HEK293T (cell line): ENCODE data around the gene AKT2.

Source experiments
- CTCF ChIA-PET: fragments of 350-600 bp; formaldehyde crosslinking; extraction: SDS; loops from one replicate; lab custom pipeline; 2021; ENCODE audit warnings: antibody characterized with exemption, inconsistent platforms; lab: Yijun Ruan, JAX
- POLR2A ChIA-PET: fragments of 350-600 bp; formaldehyde crosslinking; extraction: SDS; loops from one replicate; lab custom pipeline; 2020; ENCODE audit warnings: antibody characterized with exemption, inconsistent platforms; lab: Yijun Ruan, JAX
- DNase-seq: peaks from one replicate; pipeline ENCODE4 v3.0.0; 2012; ENCODE audit warnings: mixed read lengths; ENCODE audit errors: extremely low spot score
- ARNT ChIP-seq: fragments of 450-650 bp; IDR thresholded peaks from 2 replicates; pipeline ENCODE4 v1.6.1; 2017; ENCODE audit warnings: mild to moderate bottlenecking
- BHLHE40 ChIP-seq: fragments of 450-650 bp; IDR thresholded peaks from 2 replicates; pipeline ENCODE4 v1.6.1; 2016; ENCODE audit warnings: mild to moderate bottlenecking, moderate library complexity, borderline replicate concordance
- CTBP1 ChIP-seq: fragments of 450-650 bp; IDR thresholded peaks from 2 replicates; pipeline ENCODE4 v1.6.1; 2016; ENCODE audit warnings: borderline replicate concordance
- ELF4 ChIP-seq: fragments of 450-650 bp; IDR thresholded peaks from 2 replicates; pipeline ENCODE4 v1.6.1; 2017; ENCODE audit warnings: antibody characterized with exemption
- FOXA1 ChIP-seq: fragments of 450-650 bp; IDR thresholded peaks from 2 replicates; pipeline ENCODE4 v1.6.1; 2016; ENCODE audit warnings: mild to moderate bottlenecking
- FOXK2 ChIP-seq: fragments of 450-650 bp; IDR thresholded peaks from 2 replicates; pipeline ENCODE4 v1.6.1; 2016; ENCODE audit warnings: mild to moderate bottlenecking
- FOXM1 ChIP-seq: fragments of 450-650 bp; IDR thresholded peaks from 2 replicates; pipeline ENCODE4 v1.6.1; 2017; ENCODE audit warnings: mild to moderate bottlenecking, borderline replicate concordance
- HDGF ChIP-seq: fragments of 450-650 bp; IDR thresholded peaks from 2 replicates; pipeline ENCODE4 v1.6.1; 2017; ENCODE audit warnings: antibody characterized with exemption, borderline replicate concordance
- L3MBTL2 ChIP-seq: fragments of 450-650 bp; conservative IDR thresholded peaks from 2 replicates; pipeline ENCODE4 v1.6.1; 2016; ENCODE audit warnings: mild to moderate bottlenecking
- LEF1 ChIP-seq: fragments of 450-650 bp; IDR thresholded peaks from 2 replicates; pipeline ENCODE4 v1.6.1; 2017; ENCODE audit warnings: mild to moderate bottlenecking, borderline replicate concordance
- NFRKB ChIP-seq: fragments of 450-650 bp; IDR thresholded peaks from 2 replicates; pipeline ENCODE4 v1.6.1; 2016; ENCODE audit warnings: mild to moderate bottlenecking, moderate library complexity
- SP1 ChIP-seq: fragments of 450-650 bp; IDR thresholded peaks from 2 replicates; pipeline ENCODE4 v1.6.1; 2017
- SUZ12 ChIP-seq: fragments of 450-650 bp; IDR thresholded peaks from 2 replicates; pipeline ENCODE4 v1.6.1; 2016; ENCODE audit warnings: mild to moderate bottlenecking
- TARDBP ChIP-seq: fragments of 450-650 bp; IDR thresholded peaks from 2 replicates; pipeline ENCODE4 v1.6.1; 2016
- ZNF384 ChIP-seq: fragments of 450-650 bp; IDR thresholded peaks from 2 replicates; pipeline ENCODE4 v1.6.1; 2016
- TF ChIP-seq, protein P1 (sequence below): fragments of 450-650 bp; IDR thresholded peaks from 2 replicates; pipeline ENCODE4 v1.6.1; 2016

AKT2 gene

DNA sequence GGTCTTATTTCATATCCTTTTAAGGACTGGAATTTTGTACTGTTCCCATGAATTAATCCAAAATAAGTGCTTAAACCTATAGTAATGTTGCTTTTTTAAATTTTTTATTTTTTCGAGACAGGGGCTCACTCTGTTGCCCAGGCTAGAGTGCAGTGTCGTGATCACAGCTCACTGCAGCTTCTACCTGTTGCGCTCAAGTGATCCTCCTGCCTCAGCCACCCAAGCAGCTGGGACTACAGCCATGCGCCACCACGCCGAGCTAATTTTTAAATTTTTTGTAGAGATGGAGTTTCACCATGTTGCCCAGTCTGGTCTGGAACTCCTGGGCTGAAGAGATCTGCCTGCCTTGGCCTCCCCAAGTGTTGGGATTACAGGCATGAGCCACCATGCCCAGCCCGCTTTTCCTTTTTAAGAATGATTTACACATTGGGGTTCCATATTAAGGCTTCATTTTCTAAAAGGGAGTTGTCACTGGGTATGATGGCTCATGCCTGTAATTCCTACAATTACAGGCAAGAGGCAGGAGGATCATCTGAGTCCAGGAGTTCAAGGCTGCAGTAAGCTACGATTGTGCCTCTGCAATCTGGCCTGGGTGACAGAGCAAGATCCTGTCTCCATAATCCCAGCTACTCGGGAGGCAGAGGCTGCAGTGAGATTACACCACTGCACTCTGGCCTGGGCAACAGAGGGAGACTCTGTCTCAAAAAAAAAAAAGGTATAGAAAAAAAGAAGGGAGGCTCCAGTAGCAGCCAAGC, 28.3 kb upstream of the AKT2 start:
- ChIA-PET POLR2A (no interaction called here), CTCF (no interaction called here)
- TF ChIP-seq TARDBP (no peak), FOXK2 (no peak), SP1 (no peak), HDGF (no peak), FOXA1 (no peak), LEF1 (no peak), SUZ12 (no peak), CTBP1 (no peak), ZNF384 (no peak), NFRKB (no peak), FOXM1 (no peak), L3MBTL2 (no peak), BHLHE40 (no peak)
- TF ChIP-seq, protein P1, sequence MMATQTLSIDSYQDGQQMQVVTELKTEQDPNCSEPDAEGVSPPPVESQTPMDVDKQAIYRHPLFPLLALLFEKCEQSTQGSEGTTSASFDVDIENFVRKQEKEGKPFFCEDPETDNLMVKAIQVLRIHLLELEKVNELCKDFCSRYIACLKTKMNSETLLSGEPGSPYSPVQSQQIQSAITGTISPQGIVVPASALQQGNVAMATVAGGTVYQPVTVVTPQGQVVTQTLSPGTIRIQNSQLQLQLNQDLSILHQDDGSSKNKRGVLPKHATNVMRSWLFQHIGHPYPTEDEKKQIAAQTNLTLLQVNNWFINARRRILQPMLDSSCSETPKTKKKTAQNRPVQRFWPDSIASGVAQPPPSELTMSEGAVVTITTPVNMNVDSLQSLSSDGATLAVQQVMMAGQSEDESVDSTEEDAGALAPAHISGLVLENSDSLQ = no peak
- DNase-seq = no peak

DNA sequence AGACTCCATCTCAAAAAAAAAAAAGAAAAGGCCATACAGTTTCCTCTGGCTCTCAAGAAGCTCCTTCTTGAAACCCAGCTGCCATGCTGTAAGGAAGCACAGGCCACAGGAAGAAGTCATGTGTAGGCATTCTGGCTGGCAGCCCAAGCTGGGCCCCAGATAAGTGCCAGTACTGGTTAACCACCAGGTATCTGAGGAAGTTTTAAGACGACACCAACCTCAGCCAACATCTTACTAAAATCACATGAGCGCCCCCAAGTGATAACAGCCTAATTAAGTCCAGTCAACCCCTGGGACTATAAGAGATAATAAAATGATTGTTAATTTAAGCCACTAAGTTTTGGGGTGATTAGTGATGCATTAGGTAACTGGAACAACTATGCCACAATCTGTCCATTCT, 27.4 kb upstream of the AKT2 start:
- ChIA-PET POLR2A (no interaction called here), CTCF (no interaction called here)
- DNase-seq = no peak
- TF ChIP-seq ZNF384 (no peak), FOXA1 (no peak), ARNT (no peak), NFRKB (no peak), HDGF (no peak), BHLHE40 (no peak), LEF1 (no peak), FOXK2 (no peak), SP1 (no peak)
- TF ChIP-seq, protein P1 = no peak

DNA sequence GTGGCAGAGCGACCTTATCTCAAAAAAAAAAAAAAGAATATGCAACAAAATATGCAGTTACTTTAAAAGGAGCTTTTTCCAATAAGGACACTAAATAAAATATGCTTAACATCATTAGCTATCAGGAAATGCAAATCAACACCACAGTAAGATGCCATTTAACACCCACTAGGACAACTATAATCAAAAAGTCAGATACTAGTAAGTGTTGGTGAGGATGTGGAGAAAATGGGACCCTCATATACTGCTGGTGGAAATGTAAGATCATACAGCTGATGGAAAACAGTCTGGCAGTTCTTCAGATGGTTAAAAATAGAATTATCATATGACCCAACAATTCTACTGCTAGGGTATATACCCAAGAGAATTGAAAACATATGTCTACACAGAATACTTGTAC, 24.5 kb upstream of the AKT2 start:
- no peak for DNase-seq
- POLR2A ChIA-PET = no interaction called here
- CTCF ChIA-PET = interaction anchor here (0.6 kb wide), 1 partner anchor 51 kb away, joined by 3 read pairs; no protein-coding TSS in a partner anchor
- TF ChIP-seq L3MBTL2 (no peak), CTBP1 (no peak)

DNA sequence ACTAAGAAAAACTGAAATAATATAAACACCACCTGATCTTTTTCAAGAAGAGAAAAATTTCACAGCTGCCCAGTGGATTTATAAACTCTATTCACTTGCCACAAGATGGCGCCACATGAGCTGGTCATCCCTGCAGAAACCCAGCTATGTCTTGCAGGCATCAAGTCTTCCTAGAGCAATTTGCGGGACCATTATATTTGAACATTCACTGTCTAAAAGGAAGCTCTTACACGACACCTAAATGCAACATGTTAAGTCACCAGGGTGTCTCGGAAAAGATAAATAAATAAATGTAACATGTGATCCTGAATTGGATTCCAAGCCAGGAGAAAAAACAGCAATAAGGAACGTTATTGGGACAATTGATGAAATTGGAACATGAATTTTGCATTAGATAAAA, 20.3 kb upstream of the AKT2 start:
- ChIA-PET CTCF (interaction anchor here (0.5 to 1.1 kb wide), 12 partner anchors 9 to 765 kb away, joined by 3 to 8 read pairs (median 4); partner anchors contain the start of gene EID2), POLR2A (interaction anchor here (0.9 kb wide), 1 partner anchor 20 kb away, joined by 4 read pairs; the partner anchor contains the start of gene AKT2)
- DNase-seq = peak; percentile 80
- no peak for TF ChIP-seq L3MBTL2
- TF ChIP-seq ELF4 = no peak
- TF ChIP-seq LEF1 = no peak
- no peak for TF ChIP-seq ZNF384
- no peak for TF ChIP-seq FOXM1
- no peak for TF ChIP-seq BHLHE40
- no peak for TF ChIP-seq NFRKB
- TF ChIP-seq ARNT = no peak
- TF ChIP-seq SUZ12 = no peak
- no peak for TF ChIP-seq CTBP1
- no peak for TF ChIP-seq FOXK2
- TF ChIP-seq FOXA1 = no peak
- TF ChIP-seq, protein P1 = no peak
- TF ChIP-seq HDGF = no peak
- TF ChIP-seq TARDBP = no peak
- no peak for TF ChIP-seq SP1

DNA sequence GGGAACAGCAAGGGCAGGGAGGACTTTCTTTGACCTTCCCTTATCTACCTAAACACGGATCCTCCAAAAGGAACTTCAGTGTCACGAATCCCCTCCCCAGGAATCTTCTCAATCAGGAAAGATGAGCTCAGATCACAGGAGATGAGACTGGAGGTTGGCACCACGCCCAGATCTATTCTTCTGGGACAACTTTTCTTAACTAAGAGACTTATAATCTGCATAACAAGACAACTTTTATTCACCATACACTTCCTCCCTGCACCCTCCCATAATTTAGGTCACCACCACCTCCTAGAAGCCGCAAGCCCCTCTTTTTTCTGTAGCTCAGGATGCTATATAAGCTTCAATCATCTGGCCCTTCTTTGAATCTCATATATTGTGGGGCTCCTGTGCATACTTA, 19.2 kb upstream of the AKT2 start:
- POLR2A ChIA-PET = no interaction called here

More for the DNA sequence above, 19.2 kb upstream of the AKT2 start:
- DNase-seq = no peak
- TF ChIP-seq FOXM1 = no peak
- TF ChIP-seq FOXK2 = no peak
- no peak for TF ChIP-seq HDGF
- TF ChIP-seq, protein P1 = no peak
- no peak for TF ChIP-seq L3MBTL2
- no peak for TF ChIP-seq SP1
- TF ChIP-seq ARNT = no peak
- no peak for TF ChIP-seq BHLHE40
- no peak for TF ChIP-seq NFRKB
- TF ChIP-seq FOXA1 = no peak
- no peak for TF ChIP-seq ELF4
- no peak for TF ChIP-seq ZNF384
- CTCF ChIA-PET = no interaction called here
